Heart right ventricle (tissue), 16 donors: ENCODE results near the gene KRTAP5-2. TPM values are rescaled to one million over a fixed set of nuclear protein-coding genes. Genes with fewer than 3 reads are reported as not detected.

Source experiments
- ATAC-seq, 8 donors: fragments of 200-7000 bp; cut with Tn5 transposase; one replicate each; pipeline ENCODE4 v1.9.1; 2020; ENCODE audit warnings: mild to moderate bottlenecking in 8 of 8, moderate library complexity in 8 of 8, moderate number of reproducible peaks in 1 of 8
- DNase-seq, 2 donors: peaks; one replicate each; pipeline ENCODE4 v3.0.0-alpha.2; 2020
- H3K27ac ChIP-seq, 10 donors: fragments of 200-600 bp; sonication (generic) in 2 of 10; one replicate each; pipeline versions ENCODE4 v1.5.0 to v1.8.0; 2020 to 2022; ENCODE audit warnings: mild to moderate bottlenecking in 3 of 10
- H3K27me3 ChIP-seq, 7 donors: fragments of 200-600 bp; one replicate each; pipeline ENCODE4 v1.8.0; 2021 to 2022; ENCODE audit warnings: mild to moderate bottlenecking in 2 of 7
- H3K36me3 ChIP-seq, 9 donors: fragments of 200-600 bp; sonication (generic) in 1 of 9; one replicate each; pipeline versions ENCODE4 v1.5.0 to v1.8.0; 2020 to 2022; ENCODE audit warnings: mild to moderate bottlenecking in 2 of 9
- H3K4me1 ChIP-seq, 9 donors: fragments of 200-600 bp; sonication (generic) in 1 of 9; one replicate each; pipeline versions ENCODE4 v1.5.0 to v1.8.0; 2020 to 2022; ENCODE audit warnings: mild to moderate bottlenecking in 4 of 9
- H3K4me3 ChIP-seq, 10 donors: fragments of 200-600 bp; sonication (generic) in 2 of 10; one replicate each; pipeline versions ENCODE4 v1.5.0 to v1.8.0; 2020 to 2022; ENCODE audit warnings: mild to moderate bottlenecking in 7 of 10, moderate library complexity in 2 of 10
- H3K9me3 ChIP-seq, 11 donors: fragments of 200-600 bp in 10 of 11; sonication (generic) in 2 of 11; one replicate each; pipeline versions ENCODE4 v1.5.0 to v1.8.0; 2013 to 2022; ENCODE audit warnings: mild to moderate bottlenecking in 2 of 11, control low read depth in 1 of 11, moderate library complexity in 1 of 11
- CTCF ChIP-seq, 9 donors: fragments of 200-600 bp; sonication (generic) in 2 of 9; IDR thresholded peaks; one replicate each; pipeline versions ENCODE4 v1.5.0 to v1.8.0; 2021 to 2022; ENCODE audit warnings: antibody characterized with exemption in 9 of 9, mild to moderate bottlenecking in 5 of 9, moderate library complexity in 1 of 9
- WGBS, 2 donors: extraction: QIAGEN DNeasy Blood & Tissue Kit; methylation state at CpG; one replicate each; pipeline ENCODE4 v1.1.7; 2013; ENCODE audit warnings: inconsistent platforms in 1 of 2; 5-methylcytosine and 5-hydroxymethylcytosine counted together
- intact Hi-C, 10 donors: fragments of 100-400 bp; cut with DNase I; formaldehyde crosslinking; loops; one replicate each; pipeline versions ENCODE4 v1.11.1 to v1.14.2; 2022
- polyA plus RNA-seq, 2 donors: library from polyadenylated mRNA; stranded (reverse); fragments of 200-250 nt; gene quantifications; one replicate each; pipeline ENCODE4 v1.2.3, GENCODE V29; 2013
- total RNA-seq, 10 donors: library from RNA; stranded (reverse); fragmentation: NEBNext Ultra II Directional in 3 of 10; extraction: Animal tissue kit (Norgen Biotek cat#: 25700) in 3 of 10; gene quantifications; one replicate each; pipeline versions ENCODE4 v1.2.1 to v1.2.4, GENCODE V29; 2021 to 2023
- donor health status: Arrhythmogenic right ventricular cardiomyopathy.
- donor health status: ischemic (EF 13 %, LVEDD 7.1; RV severe dilation, severe dysfunction).
- donor health status: healthy with polysubstance abuse.
- donor health status: DM: no; HTN: yes; CAD: no.
- donor health status: DM: no; HTN: no; CAD: no.
- donor health status: ischemic (EF 25% LVEDD 6.9; RV normal size, moderate dysfunction).
- donor health status: ischemic (EF 25% LVEDD 5.7; RV mildly dilated, moderate dysfunction).
- donor health status: healthy.
- donor health status: DM: yes; HTN: yes; CAD: no.
- donor health status: Ischemic cardiomyopathy.
- donor health status: ischemic (EF 35%, LVEDD 5.7; RV mildly dilated, moderate dysfunction).
- donor health status: nonischemic (EF 11% LVEDD 7.7; RV severe dilation, severe dysfunction).
- donor health status: DM: yes; HTN: yes; CAD: no.
- donor health status: PGD.
- donor health status: ischemic (EF 29% LVEDD 5.4; RV normal size, mild dysfunction).
- donor health status: nonischemic (EF 23%, LVEDD 6.1; RV moderate dilation, normal function).

KRTAP5-2 gene
- total and polyA plus RNA-seq, 12 donors: 0.04 TPM; not detected in 11

GRCh38 chr11:1639666-1640065 is 41.6 kb upstream of the KRTAP5-2 start:
- H3K27me3 ChIP-seq: peaks cover 0 to 28% (median 16%) of the 10 kb centered on the region in 7 donors
- no peak for TF ChIP-seq CTCF (IDR thresholded peaks at IDR 0.05)
- H3K4me3 ChIP-seq: peak overlapping the region in 2 of 10 donors; percentile 8 to 13
- no peaks in the 10 kb centered on the region for H3K9me3 ChIP-seq
- peaks cover 0 to 28% (median 15%) of the 10 kb centered on the region in 9 donors for H3K4me1 ChIP-seq
- DNase-seq (no peak), ATAC-seq (no peak)
- H3K36me3 ChIP-seq: no peaks in the 10 kb centered on the region
- WGBS, 2 donors: 58 to 59% methylated on average over 15 of the region's 15 CpGs
- intact Hi-C loops: loop anchor here in 1 of 10 donors (10.0 kb wide), 1 partner anchor 515 kb away; no protein-coding TSS in a partner anchor
- peak overlapping the region in 6 of 10 donors; percentile 52 to 75 (median 65) for H3K27ac ChIP-seq

GRCh38 chr11:1639102-1639620 is 41.1 kb upstream of the KRTAP5-2 start:
- intact Hi-C loops: no loop called here
- Histone ChIP-seq H3K27ac (peak overlapping the region in 7 of 10 donors; percentile 51 to 75 (median 62)), H3K4me1 (peaks cover 0 to 28% (median 15%) of the 10 kb centered on the region in 9 donors), H3K27me3 (peaks cover 0 to 28% (median 16%) of the 10 kb centered on the region in 7 donors), H3K4me3 (peak overlapping the region in 3 of 10 donors; percentile 8 to 20 (median 13)), H3K36me3 (no peaks in the 10 kb centered on the region), H3K9me3 (no peaks in the 10 kb centered on the region)
- WGBS, 2 donors: 51 to 62% methylated on average over 18 of the region's 18 CpGs
- peak; percentile 43 to 91 (median 84) for ATAC-seq
- TF ChIP-seq CTCF (IDR thresholded peaks at IDR 0.05): no peak
- DNase-seq: peak; percentile 47 to 81

- intact Hi-C loops: no loop called here
- H3K27me3 ChIP-seq: peaks cover 0 to 33% (median 16%) of the 10 kb centered on the region in 7 donors
- H3K36me3 ChIP-seq: no peaks in the 10 kb centered on the region
- 67 to 69% methylated on average over 8 of the region's 8 CpGs for WGBS, 2 donors
- H3K4me3 ChIP-seq: no peak overlapping the region
- H3K9me3 ChIP-seq: no peaks in the 10 kb centered on the region
- ATAC-seq (no peak), DNase-seq (no peak)
- peak overlapping the region in 5 of 10 donors; percentile 9 to 70 (median 62) for H3K27ac ChIP-seq
- TF ChIP-seq CTCF (IDR thresholded peaks at IDR 0.05): no peak
- peaks cover 0 to 28% (median 15%) of the 10 kb centered on the region in 9 donors for H3K4me1 ChIP-seq
Measured at GRCh38 chr11:1638344-1638743, 40.2 kb upstream of the KRTAP5-2 start.

GRCh38 chr11:1637628-1638027 is 39.5 kb upstream of the KRTAP5-2 start:
- TF ChIP-seq CTCF (IDR thresholded peaks at IDR 0.05): no peak
- Histone ChIP-seq H3K27ac (no peak overlapping the region), H3K4me3 (no peak overlapping the region), H3K27me3 (peaks cover 0 to 35% (median 18%) of the 10 kb centered on the region in 7 donors), H3K9me3 (no peaks in the 10 kb centered on the region), H3K4me1 (peaks cover 0 to 31% (median 15%) of the 10 kb centered on the region in 9 donors), H3K36me3 (no peaks in the 10 kb centered on the region)
- DNase-seq: no peak
- intact Hi-C loops: no loop called here
- 91 to 94% methylated on average over 2 of the region's 2 CpGs for WGBS, 2 donors
- ATAC-seq: no peak
